ENCODE data around the gene GTPBP2.

GRCh38 chr6:43635387-43636307 lies 6.6 kb upstream of the GTPBP2 start, which contains the start of gene MAD2L1BP:
- no peak for TF ChIP-seq CTCF (IDR thresholded peaks at IDR 0.05; ENCODE audit: insufficient read depth, low read length, poor library complexity, severe bottlenecking)
- no peak for TF ChIP-seq EZH2phosphoT487 (conservative IDR thresholded peaks at IDR 0.05; ENCODE audit: low read length)

Measured in SU-DHL-6 (cell line).